Measurements from ENCODE around the gene TEX53. TPM values are rescaled to one million over a fixed set of nuclear protein-coding genes. Genes with fewer than 3 reads are reported as not detected.

The TEX53 gene
- total and polyA plus RNA-seq, 2 of the 8 experiments (the other 6 are each of a cell fraction or from before 2014, with no cell fraction given) = not detected

GRCh38 chr9:114664181-114664580 lies 6.6 kb upstream of the TEX53 start:
- Histone ChIP-seq H4K20me1 (replicated peaks in 1 of 2; ENCODE audit: control insufficient read depth in 1 of 2, insufficient read depth in 2 of 2, low read length in 2 of 2) (no peaks in the 10 kb centered on the region), H2BK120ac (replicated peaks; ENCODE audit: low read depth, low read length) (no peak overlapping the region), H2BK20ac (ENCODE audit: low read length) (no peak overlapping the region), H3K9me3 (ENCODE audit: insufficient read depth in 2 of 2, low read depth in 1 of 2, low read length in 1 of 2) (no peaks in the 10 kb centered on the region), H2AK5ac (ENCODE audit: low read depth, low read length) (no peak overlapping the region), H3K23me2 (ENCODE audit: low read depth, low read length) (no peaks in the 10 kb centered on the region), H2BK15ac (ENCODE audit: low read length) (no peak overlapping the region), H4K8ac (ENCODE audit: extremely low read depth, insufficient read depth, low read length) (no peak overlapping the region), H3K4me1 (replicated peaks in 1 of 4; ENCODE audit: control insufficient read depth in 3 of 4, insufficient read depth in 4 of 4, low read length in 3 of 4) (peaks cover 0 to 11% (median 6%) of the 10 kb centered on the region in 4 experiments; a peak in 4 of 7 replicates), H2BK12ac (ENCODE audit: low read depth, low read length) (no peak overlapping the region), H3K79me1 (ENCODE audit: low read depth, low read length) (no peaks in the 10 kb centered on the region), H3K56ac (replicated peaks; ENCODE audit: insufficient read length, low read depth, low read length) (no peak overlapping the region), H2AFZ (ENCODE audit: low read length) (no peak overlapping the region), H3K27ac (ENCODE audit: low read depth, low read length) (no peak overlapping the region), H4K5ac (ENCODE audit: insufficient read length, low read depth, low read length) (no peak overlapping the region), H3K4me2 (ENCODE audit: insufficient read depth in 1 of 2, low read depth in 2 of 2, low read length in 2 of 2) (no peak overlapping the region), H4K91ac (replicated peaks; ENCODE audit: insufficient read length, low read length) (no peak overlapping the region), H3K9ac (replicated peaks in 1 of 4; ENCODE audit: extremely low read depth in 1 of 4, low read depth in 3 of 4, low read length in 3 of 4) (no peak overlapping the region), H2BK5ac (ENCODE audit: low read depth, low read length) (no peak overlapping the region), H3K4ac (replicated peaks; ENCODE audit: insufficient read length, low read depth, low read length) (no peak overlapping the region), H3K27me3 (replicated peaks in 1 of 4; ENCODE audit: control insufficient read depth in 3 of 4, extremely low read depth in 1 of 4, insufficient read depth in 3 of 4, low read length in 3 of 4) (no peaks in the 10 kb centered on the region), H3K18ac (ENCODE audit: extremely low read depth, low read length) (no peak overlapping the region), H3K23ac (ENCODE audit: insufficient read length) (no peak overlapping the region), H3K4me3 (ENCODE audit: extremely low read depth in 1 of 4, insufficient read depth in 2 of 4, low read depth in 3 of 4, low read length in 4 of 4) (no peak overlapping the region), H3K14ac (ENCODE audit: insufficient read length) (no peak overlapping the region), H3K36me3 (ENCODE audit: control insufficient read depth in 2 of 4, insufficient read depth in 4 of 4, low read length in 3 of 4) (no peaks in the 10 kb centered on the region), H3K79me2 (ENCODE audit: control insufficient read depth in 1 of 2, insufficient read depth in 2 of 2, low read length in 2 of 2) (no peaks in the 10 kb centered on the region)
- DNase-seq (ENCODE audit: low read depth in 1 of 2, low spot score in 2 of 2) = no peak
- ChIA-PET CTCF (ENCODE audit: partially characterized antibody) (interaction anchor here (0.7 to 4.1 kb wide), 4 partner anchors 10 to 598 kb away, joined by 3 to 29 read pairs (median 14); partner anchors contain the start of gene TEX48), POLR2A (ENCODE audit: partially characterized antibody) (no interaction called here)
- 84% methylated on average over 3 of the region's 3 CpGs; no CpG with 5 or more reads in 1 of the 2 experiments for WGBS, 2 experiments (ENCODE audit: extremely low coverage in 1 of 2, insufficient coverage in 1 of 2, insufficient read length in 1 of 2, insufficient replicate concordance in 2 of 2, low coverage in 1 of 2, low lambda C conversion rate in 2 of 2, missing lambda C conversion rate in 1 of 2)
- no peak for FAIRE-seq
- no peak for TF ChIP-seq MAFK (IDR thresholded peaks at IDR 0.05; ENCODE audit: low read depth, low read length)
- TF ChIP-seq JUN (IDR thresholded peaks at IDR 0.05; ENCODE audit: low read depth, low read length) = no peak
- TF ChIP-seq KDM4A (IDR thresholded peaks at IDR 0.05; ENCODE audit: low read depth, low read length, severe bottlenecking) = no peak
- TF ChIP-seq CBX5 (IDR thresholded peaks at IDR 0.05; ENCODE audit: low read depth, low read length) = no peak
- no peak for TF ChIP-seq CTBP2 (IDR thresholded peaks at IDR 0.05; ENCODE audit: borderline replicate concordance, insufficient read depth, insufficient read length, low read length)
- TF ChIP-seq RNF2 (IDR thresholded peaks at IDR 0.05; ENCODE audit: borderline replicate concordance, low read depth, low read length, missing control alignments, poor library complexity, severe bottlenecking) = no peak
- TF ChIP-seq POU5F1 (IDR thresholded peaks at IDR 0.05; ENCODE audit: low read depth, low read length) = no peak
- TF ChIP-seq KDM5A (IDR thresholded peaks at IDR 0.05; ENCODE audit: low read length) = no peak
- TF ChIP-seq SP4 (IDR thresholded peaks at IDR 0.05; ENCODE audit: low read length) = no peak
- TF ChIP-seq ATF2 (IDR thresholded peaks at IDR 0.05; ENCODE audit: low read length) = no peak
- TF ChIP-seq USF2 (IDR thresholded peaks at IDR 0.05; ENCODE audit: low read length) = no peak

All from H1 (cell line).